Measurements from ENCODE around the gene GBX2. TPM values are rescaled to one million over a fixed set of nuclear protein-coding genes. Genes with fewer than 3 reads are reported as not detected.

GBX2 gene
- total and polyA plus RNA-seq, 2 of the 8 experiments (the other 6 are each of a cell fraction or from before 2014, with no cell fraction given) = 0.38 to 0.89 TPM

- no peak overlapping the region for H2BK15ac ChIP-seq (ENCODE audit: low read length)
- H3K9me3 ChIP-seq (ENCODE audit: insufficient read depth in 2 of 2, low read depth in 1 of 2, low read length in 1 of 2) = no peaks in the 10 kb centered on the region
- H3K36me3 ChIP-seq (ENCODE audit: control insufficient read depth in 2 of 4, insufficient read depth in 4 of 4, low read length in 3 of 4) = no peaks in the 10 kb centered on the region
- H4K5ac ChIP-seq (ENCODE audit: insufficient read length, low read depth, low read length) = no peak overlapping the region
- no peak overlapping the region for H3K9ac ChIP-seq (replicated peaks in 1 of 4; ENCODE audit: extremely low read depth in 1 of 4, low read depth in 3 of 4, low read length in 3 of 4)
- no peak overlapping the region for H2BK120ac ChIP-seq (replicated peaks; ENCODE audit: low read depth, low read length)
- H3K27ac ChIP-seq (ENCODE audit: low read depth, low read length) = no peak overlapping the region
- H3K79me1 ChIP-seq (ENCODE audit: low read depth, low read length) = no peaks in the 10 kb centered on the region
- no peaks in the 10 kb centered on the region for H3K23me2 ChIP-seq (ENCODE audit: low read depth, low read length)
- H2BK5ac ChIP-seq (ENCODE audit: low read depth, low read length) = no peak overlapping the region
- POLR2A ChIA-PET (ENCODE audit: partially characterized antibody) = interaction anchor here (0.6 to 1.3 kb wide), 4 partner anchors 9 to 29 kb away, joined by 3 to 4 read pairs (median 4); no protein-coding TSS in a partner anchor
- H3K4me2 ChIP-seq (ENCODE audit: insufficient read depth in 1 of 2, low read depth in 2 of 2, low read length in 2 of 2) = no peak overlapping the region
- peaks cover 0 to 7% (median 2%) of the 10 kb centered on the region in 4 experiments; a peak in 5 of 7 replicates for H3K4me1 ChIP-seq (replicated peaks in 1 of 4; ENCODE audit: control insufficient read depth in 3 of 4, insufficient read depth in 4 of 4, low read length in 3 of 4)
- no peaks in the 10 kb centered on the region; a peak in 2 of 7 replicates for H3K27me3 ChIP-seq (replicated peaks in 1 of 4; ENCODE audit: control insufficient read depth in 3 of 4, extremely low read depth in 1 of 4, insufficient read depth in 3 of 4, low read length in 3 of 4)
- FAIRE-seq = no peak
- peak overlapping the region; percentile 71; the same call in 1 of the 2 replicates for H2AK5ac ChIP-seq (ENCODE audit: low read depth, low read length)
- CTCF ChIA-PET (ENCODE audit: partially characterized antibody) = interaction anchor here (0.6 to 1.6 kb wide), 17 partner anchors 9 to 300 kb away, joined by 3 to 10 read pairs (median 3); no protein-coding TSS in a partner anchor
- no peak overlapping the region for H3K14ac ChIP-seq (ENCODE audit: insufficient read length)
- no peak overlapping the region for H3K18ac ChIP-seq (ENCODE audit: extremely low read depth, low read length)
- no peak overlapping the region for H3K4me3 ChIP-seq (ENCODE audit: extremely low read depth in 1 of 4, insufficient read depth in 2 of 4, low read depth in 3 of 4, low read length in 4 of 4)
- H2BK20ac ChIP-seq (ENCODE audit: low read length) = no peak overlapping the region
- H3K56ac ChIP-seq (replicated peaks; ENCODE audit: insufficient read length, low read depth, low read length) = no peak overlapping the region
- no peak overlapping the region for H2AFZ ChIP-seq (ENCODE audit: low read length)
- H3K4ac ChIP-seq (replicated peaks; ENCODE audit: insufficient read length, low read depth, low read length) = no peak overlapping the region
- no peak overlapping the region for H4K8ac ChIP-seq (ENCODE audit: extremely low read depth, insufficient read depth, low read length)
- no peak overlapping the region for H4K91ac ChIP-seq (replicated peaks; ENCODE audit: insufficient read length, low read length)
- no peak for DNase-seq (ENCODE audit: low read depth in 1 of 2, low spot score in 2 of 2)
- no peak overlapping the region for H3K23ac ChIP-seq (ENCODE audit: insufficient read length)
- 92% methylated on average over 5 of the region's 5 CpGs; no CpG with 5 or more reads in 1 of the 2 experiments for WGBS, 2 experiments (ENCODE audit: extremely low coverage in 1 of 2, insufficient coverage in 1 of 2, insufficient read length in 1 of 2, insufficient replicate concordance in 2 of 2, low coverage in 1 of 2, low lambda C conversion rate in 2 of 2, missing lambda C conversion rate in 1 of 2)
- H2BK12ac ChIP-seq (ENCODE audit: low read depth, low read length) = peak overlapping the region; percentile 41; the same call in 1 of the 2 replicates
- no peaks in the 10 kb centered on the region for H4K20me1 ChIP-seq (replicated peaks in 1 of 2; ENCODE audit: control insufficient read depth in 1 of 2, insufficient read depth in 2 of 2, low read length in 2 of 2)
- no peaks in the 10 kb centered on the region for H3K79me2 ChIP-seq (ENCODE audit: control insufficient read depth in 1 of 2, insufficient read depth in 2 of 2, low read length in 2 of 2)
These were observed 41.8 kb upstream of the GBX2 start for GRCh38 chr2:236209996-236210395.

Measured in H1 (cell line).